ENCODE results near the gene VPS51. TPM values are rescaled to one million over a fixed set of nuclear protein-coding genes. Genes with fewer than 3 reads are reported as not detected.

Gene VPS51
- total and polyA plus RNA-seq, 2 experiments from 2014 or later: 45.3 to 450 TPM

DNA sequence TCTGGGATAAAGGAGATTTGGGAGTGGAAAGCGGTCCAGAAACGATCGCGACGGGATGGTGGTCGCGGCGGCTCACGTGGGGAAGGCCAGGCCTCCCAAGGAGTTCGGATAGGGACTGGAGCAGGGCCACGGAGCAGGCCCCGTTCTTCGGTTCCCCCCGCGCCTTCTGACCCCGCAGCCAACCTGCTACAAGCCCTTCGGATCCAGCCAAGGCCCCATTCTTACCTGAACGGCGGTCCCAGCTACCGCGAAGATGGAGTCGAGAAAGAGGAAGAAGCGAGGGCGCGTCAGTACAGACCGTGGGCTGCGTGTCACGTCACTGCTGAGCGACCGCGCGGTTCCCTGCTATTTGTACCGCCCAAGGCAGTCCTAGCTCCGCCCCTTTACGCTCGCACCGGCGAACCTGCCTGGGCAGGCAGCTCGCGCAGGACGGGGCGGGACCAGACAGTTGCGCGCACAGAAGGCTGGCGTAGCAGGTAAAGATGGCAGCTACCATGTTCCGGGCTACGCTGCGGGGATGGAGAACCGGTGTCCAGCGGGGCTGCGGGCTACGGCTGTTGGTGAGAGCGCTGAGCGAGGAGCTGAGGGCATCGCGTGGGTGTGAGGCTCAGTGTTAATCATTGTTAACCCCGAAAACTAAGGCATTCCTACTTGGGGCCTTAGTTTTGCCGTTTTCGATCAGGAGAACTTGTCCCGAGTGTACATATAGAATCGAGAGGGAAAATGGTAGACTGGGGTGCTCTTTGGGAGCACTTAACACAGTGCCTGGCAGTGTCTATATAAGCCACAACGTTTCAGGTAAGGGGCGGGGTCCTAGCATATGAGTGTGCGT is 26.1 kb downstream of the VPS51 start, which contains the start of the genes FAU and MRPL49:
Gene FAU (minus strand): TSS at position 270 of the 832 bp plus-strand sequence. CDS start 321 bp downstream, outside the sequence.
Gene MRPL49 (plus strand): TSS at position 457 of the 832 bp plus-strand sequence. CDS start 26 bp downstream, at position 483.
- peaks cover 20% of the 10 kb centered on the region for H3K36me3 ChIP-seq (ENCODE audit: insufficient read depth)
- peaks cover 78% of the 10 kb centered on the region for H3K36me3 Mint-ChIP-seq (ENCODE audit: low read depth)
- peaks cover 20% of the 10 kb centered on the region for H3K4me1 Mint-ChIP-seq
- H3K27ac Mint-ChIP-seq: peak within 1 kb of the TSS; percentile 99
- peaks cover 43% of the 10 kb centered on the region for H3K79me2 ChIP-seq (replicated peaks; ENCODE audit: insufficient read depth)
- ATAC-seq: peak; percentile 84
- H3K27me3 ChIP-seq (ENCODE audit: insufficient read depth): no peaks in the 10 kb centered on the region
- H3K9me2 ChIP-seq (ENCODE audit: insufficient read depth): no peaks in the 10 kb centered on the region
- TF ChIP-seq, protein P1, sequence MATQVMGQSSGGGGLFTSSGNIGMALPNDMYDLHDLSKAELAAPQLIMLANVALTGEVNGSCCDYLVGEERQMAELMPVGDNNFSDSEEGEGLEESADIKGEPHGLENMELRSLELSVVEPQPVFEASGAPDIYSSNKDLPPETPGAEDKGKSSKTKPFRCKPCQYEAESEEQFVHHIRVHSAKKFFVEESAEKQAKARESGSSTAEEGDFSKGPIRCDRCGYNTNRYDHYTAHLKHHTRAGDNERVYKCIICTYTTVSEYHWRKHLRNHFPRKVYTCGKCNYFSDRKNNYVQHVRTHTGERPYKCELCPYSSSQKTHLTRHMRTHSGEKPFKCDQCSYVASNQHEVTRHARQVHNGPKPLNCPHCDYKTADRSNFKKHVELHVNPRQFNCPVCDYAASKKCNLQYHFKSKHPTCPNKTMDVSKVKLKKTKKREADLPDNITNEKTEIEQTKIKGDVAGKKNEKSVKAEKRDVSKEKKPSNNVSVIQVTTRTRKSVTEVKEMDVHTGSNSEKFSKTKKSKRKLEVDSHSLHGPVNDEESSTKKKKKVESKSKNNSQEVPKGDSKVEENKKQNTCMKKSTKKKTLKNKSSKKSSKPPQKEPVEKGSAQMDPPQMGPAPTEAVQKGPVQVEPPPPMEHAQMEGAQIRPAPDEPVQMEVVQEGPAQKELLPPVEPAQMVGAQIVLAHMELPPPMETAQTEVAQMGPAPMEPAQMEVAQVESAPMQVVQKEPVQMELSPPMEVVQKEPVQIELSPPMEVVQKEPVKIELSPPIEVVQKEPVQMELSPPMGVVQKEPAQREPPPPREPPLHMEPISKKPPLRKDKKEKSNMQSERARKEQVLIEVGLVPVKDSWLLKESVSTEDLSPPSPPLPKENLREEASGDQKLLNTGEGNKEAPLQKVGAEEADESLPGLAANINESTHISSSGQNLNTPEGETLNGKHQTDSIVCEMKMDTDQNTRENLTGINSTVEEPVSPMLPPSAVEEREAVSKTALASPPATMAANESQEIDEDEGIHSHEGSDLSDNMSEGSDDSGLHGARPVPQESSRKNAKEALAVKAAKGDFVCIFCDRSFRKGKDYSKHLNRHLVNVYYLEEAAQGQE (IDR thresholded peaks at IDR 0.05; ENCODE audit: unreplicated experiment): no peak
- TF ChIP-seq, protein P2, sequence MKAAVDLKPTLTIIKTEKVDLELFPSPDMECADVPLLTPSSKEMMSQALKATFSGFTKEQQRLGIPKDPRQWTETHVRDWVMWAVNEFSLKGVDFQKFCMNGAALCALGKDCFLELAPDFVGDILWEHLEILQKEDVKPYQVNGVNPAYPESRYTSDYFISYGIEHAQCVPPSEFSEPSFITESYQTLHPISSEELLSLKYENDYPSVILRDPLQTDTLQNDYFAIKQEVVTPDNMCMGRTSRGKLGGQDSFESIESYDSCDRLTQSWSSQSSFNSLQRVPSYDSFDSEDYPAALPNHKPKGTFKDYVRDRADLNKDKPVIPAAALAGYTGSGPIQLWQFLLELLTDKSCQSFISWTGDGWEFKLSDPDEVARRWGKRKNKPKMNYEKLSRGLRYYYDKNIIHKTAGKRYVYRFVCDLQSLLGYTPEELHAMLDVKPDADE (IDR thresholded peaks at IDR 0.05): peak; percentile 71
- no peak for TF ChIP-seq ZNF331 (CRISPR knock-in tag; IDR thresholded peaks at IDR 0.05; ENCODE audit: low read depth)
- no peak for TF ChIP-seq JUNB (IDR thresholded peaks at IDR 0.05; ENCODE audit: unreplicated experiment)
- TF ChIP-seq EZH2phosphoT487 (IDR thresholded peaks at IDR 0.05; ENCODE audit: unreplicated experiment): no peak
- TF ChIP-seq, protein P3, sequence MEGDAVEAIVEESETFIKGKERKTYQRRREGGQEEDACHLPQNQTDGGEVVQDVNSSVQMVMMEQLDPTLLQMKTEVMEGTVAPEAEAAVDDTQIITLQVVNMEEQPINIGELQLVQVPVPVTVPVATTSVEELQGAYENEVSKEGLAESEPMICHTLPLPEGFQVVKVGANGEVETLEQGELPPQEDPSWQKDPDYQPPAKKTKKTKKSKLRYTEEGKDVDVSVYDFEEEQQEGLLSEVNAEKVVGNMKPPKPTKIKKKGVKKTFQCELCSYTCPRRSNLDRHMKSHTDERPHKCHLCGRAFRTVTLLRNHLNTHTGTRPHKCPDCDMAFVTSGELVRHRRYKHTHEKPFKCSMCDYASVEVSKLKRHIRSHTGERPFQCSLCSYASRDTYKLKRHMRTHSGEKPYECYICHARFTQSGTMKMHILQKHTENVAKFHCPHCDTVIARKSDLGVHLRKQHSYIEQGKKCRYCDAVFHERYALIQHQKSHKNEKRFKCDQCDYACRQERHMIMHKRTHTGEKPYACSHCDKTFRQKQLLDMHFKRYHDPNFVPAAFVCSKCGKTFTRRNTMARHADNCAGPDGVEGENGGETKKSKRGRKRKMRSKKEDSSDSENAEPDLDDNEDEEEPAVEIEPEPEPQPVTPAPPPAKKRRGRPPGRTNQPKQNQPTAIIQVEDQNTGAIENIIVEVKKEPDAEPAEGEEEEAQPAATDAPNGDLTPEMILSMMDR (conservative IDR thresholded peaks at IDR 0.05; ENCODE audit: low read depth in 2 of 2): no peak
- TF ChIP-seq STAT1 (IDR thresholded peaks at IDR 0.05; ENCODE audit: unreplicated experiment): no peak
- TF ChIP-seq, protein P4, sequence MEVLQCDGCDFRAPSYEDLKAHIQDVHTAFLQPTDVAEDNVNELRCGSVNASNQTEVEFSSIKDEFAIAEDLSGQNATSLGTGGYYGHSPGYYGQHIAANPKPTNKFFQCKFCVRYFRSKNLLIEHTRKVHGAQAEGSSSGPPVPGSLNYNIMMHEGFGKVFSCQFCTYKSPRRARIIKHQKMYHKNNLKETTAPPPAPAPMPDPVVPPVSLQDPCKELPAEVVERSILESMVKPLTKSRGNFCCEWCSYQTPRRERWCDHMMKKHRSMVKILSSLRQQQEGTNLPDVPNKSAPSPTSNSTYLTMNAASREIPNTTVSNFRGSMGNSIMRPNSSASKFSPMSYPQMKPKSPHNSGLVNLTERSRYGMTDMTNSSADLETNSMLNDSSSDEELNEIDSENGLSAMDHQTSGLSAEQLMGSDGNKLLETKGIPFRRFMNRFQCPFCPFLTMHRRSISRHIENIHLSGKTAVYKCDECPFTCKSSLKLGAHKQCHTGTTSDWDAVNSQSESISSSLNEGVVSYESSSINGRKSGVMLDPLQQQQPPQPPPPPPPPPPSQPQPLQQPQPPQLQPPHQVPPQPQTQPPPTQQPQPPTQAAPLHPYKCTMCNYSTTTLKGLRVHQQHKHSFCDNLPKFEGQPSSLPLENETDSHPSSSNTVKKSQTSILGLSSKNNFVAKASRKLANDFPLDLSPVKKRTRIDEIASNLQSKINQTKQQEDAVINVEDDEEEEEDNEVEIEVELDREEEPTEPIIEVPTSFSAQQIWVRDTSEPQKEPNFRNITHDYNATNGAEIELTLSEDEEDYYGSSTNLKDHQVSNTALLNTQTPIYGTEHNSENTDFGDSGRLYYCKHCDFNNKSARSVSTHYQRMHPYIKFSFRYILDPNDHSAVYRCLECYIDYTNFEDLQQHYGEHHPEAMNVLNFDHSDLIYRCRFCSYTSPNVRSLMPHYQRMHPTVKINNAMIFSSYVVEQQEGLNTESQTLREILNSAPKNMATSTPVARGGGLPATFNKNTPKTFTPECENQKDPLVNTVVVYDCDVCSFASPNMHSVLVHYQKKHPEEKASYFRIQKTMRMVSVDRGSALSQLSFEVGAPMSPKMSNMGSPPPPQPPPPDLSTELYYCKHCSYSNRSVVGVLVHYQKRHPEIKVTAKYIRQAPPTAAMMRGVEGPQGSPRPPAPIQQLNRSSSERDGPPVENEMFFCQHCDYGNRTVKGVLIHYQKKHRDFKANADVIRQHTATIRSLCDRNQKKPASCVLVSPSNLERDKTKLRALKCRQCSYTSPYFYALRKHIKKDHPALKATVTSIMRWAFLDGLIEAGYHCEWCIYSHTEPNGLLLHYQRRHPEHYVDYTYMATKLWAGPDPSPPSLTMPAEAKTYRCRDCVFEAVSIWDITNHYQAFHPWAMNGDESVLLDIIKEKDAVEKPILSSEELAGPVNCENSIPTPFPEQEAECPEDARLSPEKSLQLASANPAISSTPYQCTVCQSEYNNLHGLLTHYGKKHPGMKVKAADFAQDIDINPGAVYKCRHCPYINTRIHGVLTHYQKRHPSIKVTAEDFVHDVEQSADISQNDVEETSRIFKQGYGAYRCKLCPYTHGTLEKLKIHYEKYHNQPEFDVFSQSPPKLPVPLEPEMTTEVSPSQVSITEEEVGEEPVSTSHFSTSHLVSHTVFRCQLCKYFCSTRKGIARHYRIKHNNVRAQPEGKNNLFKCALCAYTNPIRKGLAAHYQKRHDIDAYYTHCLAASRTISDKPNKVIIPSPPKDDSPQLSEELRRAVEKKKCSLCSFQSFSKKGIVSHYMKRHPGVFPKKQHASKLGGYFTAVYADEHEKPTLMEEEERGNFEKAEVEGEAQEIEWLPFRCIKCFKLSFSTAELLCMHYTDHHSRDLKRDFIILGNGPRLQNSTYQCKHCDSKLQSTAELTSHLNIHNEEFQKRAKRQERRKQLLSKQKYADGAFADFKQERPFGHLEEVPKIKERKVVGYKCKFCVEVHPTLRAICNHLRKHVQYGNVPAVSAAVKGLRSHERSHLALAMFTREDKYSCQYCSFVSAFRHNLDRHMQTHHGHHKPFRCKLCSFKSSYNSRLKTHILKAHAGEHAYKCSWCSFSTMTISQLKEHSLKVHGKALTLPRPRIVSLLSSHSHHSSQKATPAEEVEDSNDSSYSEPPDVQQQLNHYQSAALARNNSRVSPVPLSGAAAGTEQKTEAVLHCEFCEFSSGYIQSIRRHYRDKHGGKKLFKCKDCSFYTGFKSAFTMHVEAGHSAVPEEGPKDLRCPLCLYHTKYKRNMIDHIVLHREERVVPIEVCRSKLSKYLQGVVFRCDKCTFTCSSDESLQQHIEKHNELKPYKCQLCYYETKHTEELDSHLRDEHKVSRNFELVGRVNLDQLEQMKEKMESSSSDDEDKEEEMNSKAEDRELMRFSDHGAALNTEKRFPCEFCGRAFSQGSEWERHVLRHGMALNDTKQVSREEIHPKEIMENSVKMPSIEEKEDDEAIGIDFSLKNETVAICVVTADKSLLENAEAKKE (CRISPR knock-in tag; IDR thresholded peaks at IDR 0.05): no peak
- TF ChIP-seq NANOG (IDR thresholded peaks at IDR 0.05; ENCODE audit: borderline replicate concordance): no peak
- peak; percentile 97 for TF ChIP-seq CREB1 (CRISPR knock-in tag; IDR thresholded peaks at IDR 0.05; ENCODE audit: low read depth)
- TF ChIP-seq EZH2 (IDR thresholded peaks at IDR 0.05; ENCODE audit: low read depth, unreplicated experiment): no peak
- no peak for TF ChIP-seq ZNF114 (CRISPR knock-in tag; IDR thresholded peaks at IDR 0.05)
- peak; percentile 99 for TF ChIP-seq POLR2AphosphoS5 (IDR thresholded peaks at IDR 0.05; ENCODE audit: low read depth)
- H3F3A ChIP-seq (replicated peaks; ENCODE audit: low read depth): peaks cover 38% of the 10 kb centered on the region
- no peaks in the 10 kb centered on the region; the same call in 2 of the 3 replicates for H3K9me3 Mint-ChIP-seq
- peak within 1 kb of the TSS; percentile 90 for H3K27ac ChIP-seq (ENCODE audit: low read depth)
- H3K4me3 ChIP-seq: peak within 1 kb of the TSS; percentile 94
- peaks cover 11% of the 10 kb centered on the region for H3K4me1 ChIP-seq (ENCODE audit: insufficient read depth)
- peaks cover 10% of the 10 kb centered on the region for H4K20me1 ChIP-seq (replicated peaks; ENCODE audit: insufficient read depth)
- H3K4me2 ChIP-seq: peak within 1 kb of the TSS; percentile 96
- DNase-seq (ENCODE audit: low spot score): peak; percentile 99
- H3K27me3 Mint-ChIP-seq (ENCODE audit: insufficient read depth, low read depth, poor library complexity): peaks cover 24% of the 10 kb centered on the region
- H2AFZ ChIP-seq: peak within 1 kb of the TSS; percentile 84
- H3K4me3 Mint-ChIP-seq: peak within 1 kb of the TSS; percentile 100
